Measurements from ENCODE around the gene SEPTIN3. TPM values are rescaled to one million over a fixed set of nuclear protein-coding genes. Genes with fewer than 3 reads are reported as not detected.

Gene SEPTIN3
- total RNA-seq, 2 experiments from 2014 or later: 1.1 to 2.1 TPM

- TF ChIP-seq EZH2phosphoT487 (IDR thresholded peaks at IDR 0.05; ENCODE audit: borderline replicate concordance, low read depth, low read length) (no peak), CTCF (conservative IDR thresholded peaks at IDR 0.05; ENCODE audit: low read length) (no peak)
- Histone ChIP-seq H3K36me3 (ENCODE audit: insufficient read depth, low read length) (peaks cover 59% of the 10 kb centered on the region), H3K9me2 (ENCODE audit: insufficient read depth, low read length) (no peaks in the 10 kb centered on the region), H4K20me1 (ENCODE audit: insufficient read depth, low read length) (no peaks in the 10 kb centered on the region), H3K4me1 (ENCODE audit: insufficient read depth, low read length, poor library complexity, severe bottlenecking) (peaks cover 96% of the 10 kb centered on the region), H3K4me2 (ENCODE audit: low read length) (peak overlapping the region; percentile 57), H3K9me3 (ENCODE audit: low read length) (no peaks in the 10 kb centered on the region), H3K4me3 (ENCODE audit: low read depth, low read length, poor library complexity, severe bottlenecking) (no peak overlapping the region), H3K27ac (ENCODE audit: low read depth, low read length, poor library complexity, severe bottlenecking) (peak overlapping the region; percentile 91), H2AFZ (ENCODE audit: low read length) (no peak overlapping the region), H3K79me2 (ENCODE audit: insufficient read depth, low read depth, low read length) (peaks cover 3% of the 10 kb centered on the region; the same call in 1 of the 2 replicates)
- CTCF ChIA-PET (ENCODE audit: unreplicated experiment): no interaction called here
- POLR2A ChIA-PET: interaction anchor here (0.5 to 1.0 kb wide), 2 partner anchors 13 to 16 kb away, joined by 4 read pairs; partner anchors contain the start of gene CENPM
- intact Hi-C loops (cut with micrococcal nuclease; ENCODE audit: unreplicated experiment): no loop called here
- no TSS peak for BruUV-seq (replicated peaks)
- peak; percentile 46 for DNase-seq (ENCODE audit: low spot score)
These were observed 35.6 kb upstream of the SEPTIN3 start for GRCh38 chr22:41933411-41934177.

GRCh38 chr22:41934284-41935014 is 34.8 kb upstream of the SEPTIN3 start:
- CTCF ChIA-PET (ENCODE audit: unreplicated experiment): no interaction called here
- DNase-seq (ENCODE audit: low spot score): peak; percentile 26
- Histone ChIP-seq H3K9me2 (ENCODE audit: insufficient read depth, low read length) (no peaks in the 10 kb centered on the region), H3K36me3 (ENCODE audit: insufficient read depth, low read length) (peaks cover 68% of the 10 kb centered on the region), H3K4me1 (ENCODE audit: insufficient read depth, low read length, poor library complexity, severe bottlenecking) (peaks cover 96% of the 10 kb centered on the region), H2AFZ (ENCODE audit: low read length) (no peak overlapping the region), H3K9me3 (ENCODE audit: low read length) (no peaks in the 10 kb centered on the region), H4K20me1 (ENCODE audit: insufficient read depth, low read length) (no peaks in the 10 kb centered on the region; the same call in 1 of the 2 replicates), H3K79me2 (ENCODE audit: insufficient read depth, low read depth, low read length) (peaks cover 8% of the 10 kb centered on the region), H3K27ac (ENCODE audit: low read depth, low read length, poor library complexity, severe bottlenecking) (peak overlapping the region; percentile 91), H3K4me3 (ENCODE audit: low read depth, low read length, poor library complexity, severe bottlenecking) (no peak overlapping the region), H3K4me2 (ENCODE audit: low read length) (peak overlapping the region; percentile 57)
- TF ChIP-seq EZH2phosphoT487 (IDR thresholded peaks at IDR 0.05; ENCODE audit: borderline replicate concordance, low read depth, low read length) (no peak), CTCF (conservative IDR thresholded peaks at IDR 0.05; ENCODE audit: low read length) (no peak)
- intact Hi-C loops (cut with micrococcal nuclease; ENCODE audit: unreplicated experiment): no loop called here
- no TSS peak for BruUV-seq (replicated peaks)
- POLR2A ChIA-PET: interaction anchor here (0.5 to 1.0 kb wide), 2 partner anchors 12 to 17 kb away, joined by 4 read pairs; partner anchors contain the start of gene CENPM
